ENCODE data around the gene LIN28A.
"Not testable (repeated sequence)": the region's sequence is repeated elsewhere in the genome, so short reads cannot be mapped to it uniquely, and the experiment has no call there.

LIN28A gene

DNA sequence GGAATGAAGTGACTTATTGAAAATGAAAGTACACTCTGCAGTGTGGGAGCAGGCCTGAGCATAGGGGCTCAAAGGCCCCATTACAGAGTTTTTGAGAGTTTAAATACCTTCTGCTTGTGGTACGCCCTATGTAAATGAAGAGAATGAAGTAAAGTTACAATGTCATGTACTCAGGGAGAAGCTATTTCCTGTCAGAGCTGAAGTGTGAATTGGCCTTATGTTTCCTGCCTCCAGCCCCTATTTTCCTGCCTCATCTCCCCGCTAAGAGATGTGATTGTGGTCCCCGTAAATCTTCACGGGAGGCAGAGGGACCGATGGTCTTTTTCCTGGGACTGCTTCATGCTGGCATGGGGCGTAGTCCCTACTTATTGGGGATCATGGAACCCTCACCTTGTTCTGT is 35.5 kb upstream of the LIN28A start:
- Mint-ChIP-seq H3K4me3 (no peak overlapping the region), H3K27ac (peak overlapping the region; percentile 63), H3K4me1 (peaks cover 96% of the 10 kb centered on the region), H3K9me3 (peaks cover 4% of the 10 kb centered on the region), H3K27me3 (peaks cover under 1% of the 10 kb centered on the region), H3K36me3 (ENCODE audit: low read depth) (no peaks in the 10 kb centered on the region)
- DNase-seq (no peak), ATAC-seq (peak; percentile 13)

DNA sequence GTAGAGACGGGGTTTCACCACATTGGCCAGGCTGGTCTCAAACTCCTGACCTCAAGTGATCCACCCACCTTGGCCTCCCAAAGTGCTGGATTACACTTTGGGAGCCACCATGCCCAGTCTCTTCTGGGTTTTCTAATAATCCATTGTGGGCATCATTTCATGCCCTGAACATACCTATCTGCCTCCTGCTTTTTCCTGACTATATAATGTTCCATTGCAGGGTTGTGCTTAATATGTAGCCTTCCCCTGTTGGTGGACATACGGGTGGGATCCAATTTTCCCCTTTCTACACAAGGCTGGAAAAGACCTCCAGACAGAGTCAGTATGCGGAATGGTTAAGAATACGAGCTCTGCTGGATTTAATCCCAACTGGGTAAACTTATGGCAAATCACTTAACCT is 34.6 kb upstream of the LIN28A start:
- peaks cover 2% of the 10 kb centered on the region for H3K27me3 Mint-ChIP-seq
- DNase-seq (no peak), ATAC-seq (no peak)
- no peak overlapping the region for H3K4me3 Mint-ChIP-seq
- H3K9me3 Mint-ChIP-seq, result peaks cover 1% of the 10 kb centered on the region
- no peaks in the 10 kb centered on the region for H3K36me3 Mint-ChIP-seq (ENCODE audit: low read depth)
- H3K27ac Mint-ChIP-seq, result no peak overlapping the region
- peaks cover 88% of the 10 kb centered on the region for H3K4me1 Mint-ChIP-seq

DNA sequence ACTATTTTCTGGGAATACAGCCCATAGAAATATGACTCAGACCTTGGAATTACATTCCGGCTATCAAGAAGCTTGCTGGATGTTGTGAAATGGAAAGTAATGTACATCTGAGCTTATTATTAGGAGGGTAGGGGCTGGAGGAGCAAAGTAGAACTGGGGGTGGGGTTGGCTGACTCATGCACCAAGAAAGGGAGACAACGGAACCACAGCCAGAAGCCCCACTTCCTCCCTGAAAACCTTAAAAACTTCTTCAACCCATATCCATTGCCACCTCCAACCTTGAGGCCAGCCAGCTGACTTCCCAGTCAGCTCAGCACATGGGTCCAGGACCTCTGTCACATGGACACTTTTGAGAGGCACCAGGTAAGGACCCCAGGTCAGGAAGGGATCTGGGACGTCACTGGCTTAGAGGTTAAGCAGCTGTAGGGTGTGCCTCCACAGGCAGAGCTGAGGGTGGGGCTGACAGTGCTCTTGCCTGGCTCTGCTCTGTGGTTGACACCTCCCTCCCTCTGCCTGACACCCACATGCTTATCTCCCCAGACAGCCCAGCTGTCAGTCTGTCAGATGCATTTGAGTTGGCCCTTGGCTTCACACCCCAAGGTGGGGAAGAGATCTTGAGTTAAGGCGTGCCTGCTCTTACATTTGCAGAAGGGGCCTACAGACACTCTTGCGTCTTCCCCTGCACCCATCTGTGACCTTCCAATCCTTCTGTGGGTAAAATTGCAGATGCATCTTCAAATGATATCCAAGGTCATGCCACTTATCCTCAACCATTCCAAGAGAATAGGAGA is 32.3 kb upstream of the LIN28A start:
- H3K27me3 Mint-ChIP-seq, result peaks cover 2% of the 10 kb centered on the region
- ATAC-seq (peak; percentile 98), DNase-seq (peak; percentile 72)
- peak overlapping the region; percentile 80 for H3K27ac Mint-ChIP-seq
- H3K36me3 Mint-ChIP-seq (ENCODE audit: low read depth), result no peaks in the 10 kb centered on the region
- H3K4me1 Mint-ChIP-seq, result peaks cover 66% of the 10 kb centered on the region
- H3K9me3 Mint-ChIP-seq, result no peaks in the 10 kb centered on the region
- H3K4me3 Mint-ChIP-seq, result peak overlapping the region; percentile 59

DNA sequence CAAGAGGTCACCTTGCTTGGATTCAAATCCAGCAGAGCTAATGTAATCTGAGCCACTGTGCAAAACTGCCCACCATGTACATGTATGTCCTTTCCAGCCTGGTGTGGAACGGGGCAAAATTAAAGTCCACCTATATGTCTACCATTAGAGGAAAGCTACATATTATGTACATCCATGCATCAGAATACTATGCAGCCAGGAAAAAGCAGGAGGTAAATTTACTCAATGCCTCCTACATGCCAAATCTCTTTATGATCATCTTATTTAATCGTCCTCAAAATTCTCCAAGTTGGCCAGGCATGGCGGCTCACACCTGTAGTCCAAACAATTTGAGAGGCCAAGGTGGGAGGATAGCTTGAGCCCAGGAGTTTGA is 31.8 kb upstream of the LIN28A start:
- Mint-ChIP-seq H3K27ac (peak overlapping the region; percentile 80), H3K36me3 (ENCODE audit: low read depth) (no peaks in the 10 kb centered on the region), H3K4me3 (no peak overlapping the region), H3K9me3 (no peaks in the 10 kb centered on the region), H3K4me1 (peaks cover 60% of the 10 kb centered on the region), H3K27me3 (peaks cover 2% of the 10 kb centered on the region)
- DNase-seq (no peak), ATAC-seq (no peak)

DNA sequence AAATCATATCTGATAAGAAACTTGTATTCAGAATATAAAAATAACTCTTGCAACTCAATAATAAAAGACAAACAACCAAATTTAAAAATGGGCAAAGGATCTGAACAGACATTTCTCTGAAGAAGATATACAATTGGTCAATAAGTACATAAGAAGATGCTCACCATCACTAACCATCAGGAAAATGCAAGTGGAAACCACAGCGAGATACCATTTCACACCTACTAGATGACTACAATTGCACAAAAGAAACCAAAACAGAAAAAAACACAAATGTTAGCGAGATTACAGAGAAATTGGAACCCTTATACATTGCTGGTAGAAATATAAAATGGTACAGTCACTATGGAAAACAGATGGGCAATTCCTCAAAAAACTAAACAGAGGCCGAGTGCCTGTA is 26.5 kb upstream of the LIN28A start:
- H3K27ac Mint-ChIP-seq, result peak overlapping the region; percentile 4
- no peak for ATAC-seq
- peaks cover 2% of the 10 kb centered on the region for H3K27me3 Mint-ChIP-seq
- peaks cover 53% of the 10 kb centered on the region for H3K4me1 Mint-ChIP-seq
- no peaks in the 10 kb centered on the region for H3K9me3 Mint-ChIP-seq
- H3K4me3 Mint-ChIP-seq, result peak overlapping the region; percentile 7
- H3K36me3 Mint-ChIP-seq (ENCODE audit: low read depth), result no peaks in the 10 kb centered on the region
- DNase-seq, result no peak

DNA sequence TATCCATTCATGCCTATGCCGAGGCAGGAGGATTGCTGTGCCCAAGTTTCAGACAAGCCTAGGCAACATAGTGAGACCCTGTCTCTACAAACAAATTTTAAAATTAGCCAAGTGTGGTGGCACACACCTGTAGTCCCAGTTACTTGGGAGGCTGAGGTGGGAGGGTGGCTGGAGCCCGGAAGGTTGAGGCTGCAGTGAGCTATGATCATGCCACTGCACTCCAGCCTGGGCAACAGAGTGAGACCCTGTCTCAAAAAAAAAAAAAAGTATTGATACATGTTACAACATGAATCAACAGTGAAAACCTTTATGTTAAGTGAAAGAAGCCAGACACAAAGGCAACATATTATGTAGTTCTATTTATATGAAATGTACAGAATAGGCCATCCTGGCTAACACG is 25.6 kb upstream of the LIN28A start:
- H3K9me3 Mint-ChIP-seq; H3K36me3 Mint-ChIP-seq (ENCODE audit: low read depth); ATAC-seq; H3K4me3 Mint-ChIP-seq; H3K27me3 Mint-ChIP-seq; H3K27ac Mint-ChIP-seq; DNase-seq: not testable (repeated sequence)
- peaks cover 56% of the 10 kb centered on the region for H3K4me1 Mint-ChIP-seq

DNA sequence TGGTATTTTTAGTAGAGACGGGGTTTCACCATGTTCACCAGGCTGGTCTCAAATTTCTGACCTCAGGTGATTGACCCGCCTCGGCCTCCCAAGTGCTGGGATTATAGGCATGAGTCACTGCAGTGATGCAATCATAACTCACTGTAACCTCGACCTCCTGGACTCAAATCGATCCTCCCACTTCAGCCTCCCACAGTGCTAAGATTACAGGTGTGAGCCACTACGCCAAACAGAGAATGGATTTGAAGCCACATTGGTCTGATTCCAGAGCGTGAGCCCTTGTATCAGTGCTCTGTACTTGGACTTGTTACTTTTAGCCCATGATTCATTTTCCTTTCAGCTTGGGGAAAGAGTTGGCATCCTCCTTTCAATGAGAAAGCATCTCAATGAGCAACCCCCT is 23.2 kb upstream of the LIN28A start:
- Mint-ChIP-seq H3K27ac (peak overlapping the region; percentile 27), H3K27me3 (peaks cover 3% of the 10 kb centered on the region), H3K9me3 (no peaks in the 10 kb centered on the region), H3K4me3 (no peak overlapping the region), H3K4me1 (peaks cover 64% of the 10 kb centered on the region), H3K36me3 (ENCODE audit: low read depth) (no peaks in the 10 kb centered on the region)
- ATAC-seq (peak; percentile 57), DNase-seq (no peak)

DNA sequence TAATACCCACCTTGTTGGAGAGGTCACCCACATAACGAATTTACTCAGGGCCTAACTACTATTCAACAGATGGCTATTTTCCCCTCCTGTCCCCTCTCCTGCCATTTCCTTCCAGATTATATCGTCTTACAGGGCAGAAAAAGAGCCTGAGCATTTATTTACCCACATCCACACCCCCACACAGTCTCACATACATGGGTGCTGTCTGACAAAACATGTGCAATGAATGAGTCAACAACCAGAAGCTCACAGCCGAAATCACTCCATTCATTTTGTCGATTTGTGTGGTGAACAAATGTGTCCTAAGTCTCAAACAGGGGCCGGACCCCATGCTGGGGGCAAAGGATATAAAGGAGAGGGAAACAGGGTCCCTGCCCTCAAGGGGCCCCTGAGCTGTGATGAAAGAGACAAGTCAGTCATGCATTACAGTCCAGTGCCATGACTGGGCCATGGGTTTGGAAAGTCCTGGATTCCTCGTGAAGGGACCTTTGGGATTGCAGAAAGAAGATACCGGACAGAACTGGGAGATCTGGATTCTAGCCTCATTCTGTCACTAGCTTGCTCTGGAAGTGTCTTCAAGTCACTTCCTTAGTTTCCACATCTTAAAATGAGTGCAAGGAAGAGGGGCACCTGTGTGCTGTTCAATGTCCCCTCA is 21.7 kb upstream of the LIN28A start:
- H3K27me3 Mint-ChIP-seq, result peaks cover 3% of the 10 kb centered on the region
- ATAC-seq (peak; percentile 52), DNase-seq (no peak)
- no peaks in the 10 kb centered on the region for H3K9me3 Mint-ChIP-seq
- H3K36me3 Mint-ChIP-seq (ENCODE audit: low read depth), result no peaks in the 10 kb centered on the region
- H3K4me1 Mint-ChIP-seq, result peaks cover 63% of the 10 kb centered on the region
- peak overlapping the region; percentile 4 for H3K27ac Mint-ChIP-seq
- no peak overlapping the region for H3K4me3 Mint-ChIP-seq

DNA sequence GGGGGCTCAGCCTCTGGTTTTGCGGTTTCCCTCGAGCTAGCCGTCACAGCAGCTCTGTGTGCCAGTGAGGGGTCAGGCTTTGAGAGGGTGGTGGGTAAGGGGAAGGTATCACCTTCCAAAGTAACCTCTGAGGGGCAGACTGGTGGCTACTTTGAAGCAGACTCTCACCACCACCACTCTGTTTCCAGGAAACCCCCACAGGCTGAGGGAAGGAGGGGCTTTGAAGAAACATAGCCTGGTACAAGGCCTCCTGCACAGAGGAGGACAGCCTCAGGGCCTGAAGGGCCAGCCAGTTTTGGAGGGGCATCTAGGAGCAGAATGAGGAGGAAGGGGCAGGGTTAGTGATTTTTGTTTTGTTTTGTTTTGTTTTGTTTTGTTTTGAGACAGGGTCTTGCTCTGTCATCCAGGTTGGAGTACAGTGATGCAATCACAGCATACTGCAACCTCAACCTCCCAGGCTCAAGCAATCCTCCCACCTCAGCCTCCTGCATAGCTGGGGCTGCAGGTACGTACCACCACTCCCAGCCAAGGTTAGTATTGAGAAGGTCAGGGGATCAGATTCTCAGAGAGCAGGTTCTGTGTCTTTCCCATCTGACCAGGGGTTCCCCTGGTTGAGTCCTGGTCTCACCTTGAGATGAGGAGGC is 20.9 kb upstream of the LIN28A start:
- Mint-ChIP-seq H3K4me1 (peaks cover 56% of the 10 kb centered on the region), H3K27me3 (peaks cover 3% of the 10 kb centered on the region), H3K36me3 (ENCODE audit: low read depth) (no peaks in the 10 kb centered on the region), H3K27ac (no peak overlapping the region), H3K9me3 (no peaks in the 10 kb centered on the region), H3K4me3 (no peak overlapping the region)
- ATAC-seq (no peak), DNase-seq (no peak)

DNA sequence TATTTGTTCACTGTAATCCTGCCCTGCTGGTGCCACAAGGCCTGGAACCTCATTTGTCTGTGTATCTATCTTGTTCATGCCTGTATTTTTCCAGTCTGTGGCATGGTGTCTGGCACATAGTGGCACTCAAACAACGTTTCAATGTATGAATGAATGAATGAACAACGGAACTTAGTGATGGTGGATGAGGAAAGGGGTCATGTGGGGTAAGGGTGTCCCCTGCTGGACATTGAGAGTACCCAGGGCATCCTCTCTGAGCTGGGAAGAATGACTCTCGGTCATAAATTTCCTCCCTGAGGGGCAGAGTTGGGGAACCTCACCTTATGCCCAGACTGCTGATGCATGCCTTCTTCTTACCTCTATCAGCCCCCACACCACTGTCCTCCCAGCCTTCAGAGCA is 19.2 kb upstream of the LIN28A start:
- Mint-ChIP-seq H3K4me1 (peaks cover 45% of the 10 kb centered on the region), H3K36me3 (ENCODE audit: low read depth) (no peaks in the 10 kb centered on the region)

DNA sequence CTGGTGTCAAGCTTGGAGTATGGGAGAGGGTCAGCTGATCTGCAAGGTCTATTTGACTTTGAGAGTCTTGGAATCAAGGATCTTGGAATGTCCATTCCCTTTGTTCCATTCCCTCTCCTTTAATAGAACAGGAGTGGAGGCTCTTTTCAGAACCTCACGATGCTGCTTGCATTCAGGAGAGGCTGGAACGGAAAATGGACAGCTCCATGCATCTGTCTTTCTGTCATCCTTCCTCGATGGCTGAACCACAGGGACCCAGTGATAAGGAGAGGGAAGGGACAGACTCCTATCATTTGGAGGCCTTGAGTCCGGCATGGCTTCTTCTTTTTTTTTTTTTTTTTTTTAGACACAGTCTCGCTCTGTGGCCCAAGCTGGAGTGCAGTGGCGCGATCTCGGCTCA is 14.9 kb upstream of the LIN28A start:
- ATAC-seq, result no peak
- Mint-ChIP-seq H3K4me1 (peaks cover 14% of the 10 kb centered on the region), H3K27me3 (peaks cover 3% of the 10 kb centered on the region), H3K9me3 (no peaks in the 10 kb centered on the region), H3K4me3 (no peak overlapping the region), H3K36me3 (ENCODE audit: low read depth) (no peaks in the 10 kb centered on the region), H3K27ac (no peak overlapping the region)
- no peak for DNase-seq

More for the DNA sequence above, 19.2 kb upstream of the LIN28A start:
- H3K27ac Mint-ChIP-seq, result no peak overlapping the region
- peak; percentile 55 for ATAC-seq
- H3K9me3 Mint-ChIP-seq, result no peaks in the 10 kb centered on the region
- DNase-seq, result peak; percentile 51
- H3K27me3 Mint-ChIP-seq, result peaks cover 3% of the 10 kb centered on the region
- no peak overlapping the region for H3K4me3 Mint-ChIP-seq

DNA sequence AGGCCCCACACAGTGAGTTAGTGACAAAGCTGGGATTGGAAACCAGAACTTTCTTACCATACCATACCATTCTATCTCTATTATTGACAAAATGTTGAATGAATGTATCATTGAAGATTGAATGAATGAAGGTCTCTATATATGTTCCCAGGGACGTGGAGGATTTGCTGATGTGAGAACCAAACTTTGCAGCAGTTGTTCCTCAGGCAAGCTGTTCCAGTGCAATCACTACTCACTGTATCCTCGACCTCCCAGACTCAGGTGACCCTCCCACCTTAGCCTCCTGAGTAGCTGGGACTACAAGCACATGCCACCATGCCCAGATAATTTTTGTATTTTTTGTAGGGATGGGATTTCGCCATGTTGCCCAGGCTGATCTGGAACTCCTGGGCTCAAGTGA is 11.6 kb upstream of the LIN28A start:
- H3K27me3 Mint-ChIP-seq, result peaks cover 16% of the 10 kb centered on the region
- no peak overlapping the region for H3K4me3 Mint-ChIP-seq
- peaks cover 3% of the 10 kb centered on the region for H3K4me1 Mint-ChIP-seq
- DNase-seq (no peak), ATAC-seq (no peak)
- no peak overlapping the region for H3K27ac Mint-ChIP-seq
- no peaks in the 10 kb centered on the region for H3K9me3 Mint-ChIP-seq
- H3K36me3 Mint-ChIP-seq (ENCODE audit: low read depth), result no peaks in the 10 kb centered on the region

DNA sequence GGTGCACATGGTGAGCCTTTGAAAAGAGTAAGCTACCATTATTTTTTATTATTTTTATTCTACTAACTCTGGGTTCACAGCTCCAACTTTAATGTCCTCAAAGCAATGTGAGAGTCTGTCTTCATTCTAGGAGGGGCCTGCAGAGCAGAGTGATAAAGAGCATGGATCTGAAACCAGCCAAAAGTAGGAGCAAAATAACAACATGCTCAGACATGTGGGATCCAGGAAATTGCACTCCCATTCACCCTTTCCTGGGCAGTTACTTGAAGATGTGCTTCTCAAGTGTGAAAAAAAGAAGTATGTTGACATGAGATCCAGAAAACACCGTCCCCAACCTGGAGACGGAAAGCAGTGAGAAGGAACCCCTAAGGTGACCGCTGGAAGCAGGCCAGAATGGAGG is 8.7 kb upstream of the LIN28A start:
- Mint-ChIP-seq H3K4me1 (no peaks in the 10 kb centered on the region), H3K27ac (no peak overlapping the region), H3K4me3 (no peak overlapping the region), H3K27me3 (peaks cover 27% of the 10 kb centered on the region), H3K36me3 (ENCODE audit: low read depth) (no peaks in the 10 kb centered on the region), H3K9me3 (no peaks in the 10 kb centered on the region)
- DNase-seq (no peak), ATAC-seq (no peak)

DNA sequence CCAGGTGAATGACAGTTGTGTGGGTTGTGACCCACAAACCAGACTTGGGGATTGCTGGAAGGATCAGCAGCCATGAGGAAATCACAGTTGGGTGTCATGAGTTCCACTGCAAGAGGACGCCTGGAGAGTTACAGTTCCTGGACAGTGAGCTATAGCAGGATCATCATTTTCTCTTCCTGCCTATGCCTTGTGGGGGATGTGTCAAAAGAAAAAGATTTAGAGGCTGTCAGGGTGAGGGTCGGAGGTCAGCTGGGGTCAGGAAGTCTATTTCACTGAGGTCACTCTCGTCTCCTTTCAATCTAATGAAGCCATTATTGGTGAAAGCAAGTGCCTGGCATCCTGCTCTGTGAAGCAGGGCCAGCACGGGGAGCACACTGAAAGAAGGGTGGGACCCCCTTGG is 7.0 kb upstream of the LIN28A start:
- Mint-ChIP-seq H3K9me3 (no peaks in the 10 kb centered on the region), H3K27me3 (peaks cover 34% of the 10 kb centered on the region), H3K36me3 (ENCODE audit: low read depth) (no peaks in the 10 kb centered on the region), H3K4me3 (no peak overlapping the region), H3K4me1 (peaks cover 3% of the 10 kb centered on the region), H3K27ac (no peak overlapping the region)
- DNase-seq (no peak), ATAC-seq (no peak)

DNA sequence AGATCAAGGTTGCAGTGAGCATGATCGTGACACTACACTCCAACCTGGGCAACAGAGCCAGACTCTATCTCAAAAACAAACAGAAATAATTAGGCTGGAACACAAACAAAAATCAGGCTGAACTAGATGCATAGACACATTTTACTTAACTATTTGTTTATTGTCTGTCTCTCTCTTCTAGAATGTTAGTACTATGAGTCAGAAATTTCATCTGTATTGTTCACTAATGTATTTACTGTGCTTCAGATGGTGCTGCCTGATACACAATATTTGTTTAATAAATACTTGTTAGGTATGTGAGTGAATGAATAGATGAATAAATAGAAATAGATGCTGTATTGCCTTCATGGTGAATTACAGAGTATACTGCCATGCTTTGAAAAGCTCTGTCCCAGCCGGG is 6.0 kb upstream of the LIN28A start:
- H3K4me3 Mint-ChIP-seq, result no peak overlapping the region
- ATAC-seq, result no peak
- peaks cover 11% of the 10 kb centered on the region for H3K4me1 Mint-ChIP-seq
- no peaks in the 10 kb centered on the region for H3K9me3 Mint-ChIP-seq
- H3K27ac Mint-ChIP-seq, result no peak overlapping the region
- DNase-seq, result no peak
- peaks cover 43% of the 10 kb centered on the region for H3K27me3 Mint-ChIP-seq
- H3K36me3 Mint-ChIP-seq (ENCODE audit: low read depth), result no peaks in the 10 kb centered on the region

All from activated naive CD8-positive, alpha-beta T cell treated with anti-CD3 and anti-CD28 coated beads, Interleukin-2, amount 50 U/mL, for 24 hours (primary cell).